Hypothalamus (tissue), 51 donors: Measurements from ENCODE around the gene KAZN.
"Not testable (repeated sequence)": the region's sequence is repeated elsewhere in the genome, so short reads cannot be mapped to it uniquely, and the experiment has no call there.

Experiments used
- DNase-seq, 51 donors: peaks; one replicate each; lab custom pipeline; 2025; lab: John Stamatoyannopoulos, UW

KAZN gene

GRCh38 chr1:14959059-14959694 lies 360.7 kb downstream of the KAZN start:
- no peak for DNase-seq

- no peak for DNase-seq
Observed at GRCh38 chr1:14961661-14962267, 363.3 kb downstream of the KAZN start.

GRCh38 chr1:14962407-14962806 lies 363.9 kb downstream of the KAZN start:
- no peak for DNase-seq

- DNase-seq: not testable (repeated sequence)
Observed at GRCh38 chr1:14963791-14964710, 365.6 kb downstream of the KAZN start.

GRCh38 chr1:14964711-14965055 lies 366.2 kb downstream of the KAZN start:
- no peak for DNase-seq

GRCh38 chr1:14968251-14968851 lies 369.9 kb downstream of the KAZN start:
- DNase-seq: peak in 40 of 51 donors; percentile 10 to 84 (median 48)

GRCh38 chr1:14969006-14969405 lies 370.5 kb downstream of the KAZN start:
- DNase-seq: peak in 2 of 51 donors; percentile 53 to 75

GRCh38 chr1:14970115-14970798 lies 371.8 kb downstream of the KAZN start:
- peak in 20 of 51 donors; percentile 7 to 58 (median 27) for DNase-seq

GRCh38 chr1:14970799-14971141 lies 372.3 kb downstream of the KAZN start:
- DNase-seq: no peak

- DNase-seq: no peak
Observed at GRCh38 chr1:14971221-14971620, 372.7 kb downstream of the KAZN start.

- no peak for DNase-seq
Observed at GRCh38 chr1:14972107-14972506, 373.6 kb downstream of the KAZN start.

GRCh38 chr1:14973773-14974172 lies 375.3 kb downstream of the KAZN start:
- no peak for DNase-seq

- no peak for DNase-seq
Observed at GRCh38 chr1:14974361-14974760, 375.9 kb downstream of the KAZN start.

- no peak for DNase-seq
Observed at GRCh38 chr1:14975119-14975518, 376.6 kb downstream of the KAZN start.

GRCh38 chr1:14976256-14976655 lies 377.8 kb downstream of the KAZN start:
- DNase-seq: no peak

GRCh38 chr1:14977338-14977931 lies 378.9 kb downstream of the KAZN start:
- DNase-seq: no peak

GRCh38 chr1:14980621-14981218 lies 382.2 kb downstream of the KAZN start:
- DNase-seq: peak in 17 of 51 donors; percentile 10 to 58 (median 24)

GRCh38 chr1:14982029-14982428 lies 383.5 kb downstream of the KAZN start:
- DNase-seq: no peak

- no peak for DNase-seq
Observed at GRCh38 chr1:14983277-14983676, 384.8 kb downstream of the KAZN start.

- no peak for DNase-seq
Observed at GRCh38 chr1:14986168-14986567, 387.7 kb downstream of the KAZN start.
